HG03520 (cell line): ENCODE data around the gene ARHGAP4.

Source experiments
- ATAC-seq: cut with Tn5 transposase; IDR thresholded peaks from one replicate; pipeline ENCODE4 v1.9.1; 2021; ENCODE audit warnings: mild to moderate bottlenecking, moderate library complexity; ENCODE audit not compliant: unreplicated experiment

Gene ARHGAP4

GRCh38 chrX:153964105-153964504 lies 38.0 kb upstream of the ARHGAP4 start:
- no peak for ATAC-seq

- ATAC-seq = no peak
Measured at GRCh38 chrX:153963546-153963945, 37.5 kb upstream of the ARHGAP4 start.

DNA sequence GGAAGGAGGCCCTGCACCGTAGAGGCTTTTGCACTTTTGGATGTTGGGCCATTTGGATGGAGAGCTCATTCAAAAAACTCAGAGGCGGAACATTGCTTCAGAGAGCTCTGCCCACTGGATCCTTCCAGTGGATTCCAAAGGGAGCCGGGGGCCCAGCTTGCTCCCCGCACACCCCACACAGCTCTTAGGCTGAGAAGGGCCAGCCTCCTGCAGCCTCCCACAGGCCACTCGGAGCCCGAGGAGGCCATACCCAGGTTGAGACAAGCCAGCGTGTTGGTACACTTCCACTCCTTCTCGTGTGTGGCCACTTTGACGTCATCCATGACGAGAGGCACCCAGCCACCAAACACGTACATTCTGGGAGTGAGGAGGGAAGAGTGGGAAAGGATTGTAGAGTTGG lies 35.2 kb upstream of the ARHGAP4 start:
- no peak for ATAC-seq

DNA sequence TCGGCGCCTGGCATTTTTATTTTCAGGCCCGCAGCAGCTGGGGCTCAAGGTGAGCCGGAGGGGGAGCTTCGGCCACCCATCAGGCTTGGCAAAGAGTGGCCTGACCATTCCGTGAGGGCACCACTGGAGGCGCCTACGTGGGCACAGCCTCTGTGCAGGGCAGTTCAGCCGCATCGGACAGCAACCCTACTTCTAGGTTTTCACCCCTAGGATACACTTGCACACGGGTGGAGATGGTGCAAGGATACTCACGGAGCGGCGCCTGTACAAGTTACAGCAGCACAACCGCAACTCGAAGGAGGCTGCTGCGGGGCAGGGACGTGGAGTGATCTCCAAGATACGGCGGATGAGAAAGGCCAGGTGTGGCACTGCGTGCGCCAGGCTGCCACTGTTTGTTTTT lies 34.7 kb upstream of the ARHGAP4 start:
- no peak for ATAC-seq

DNA sequence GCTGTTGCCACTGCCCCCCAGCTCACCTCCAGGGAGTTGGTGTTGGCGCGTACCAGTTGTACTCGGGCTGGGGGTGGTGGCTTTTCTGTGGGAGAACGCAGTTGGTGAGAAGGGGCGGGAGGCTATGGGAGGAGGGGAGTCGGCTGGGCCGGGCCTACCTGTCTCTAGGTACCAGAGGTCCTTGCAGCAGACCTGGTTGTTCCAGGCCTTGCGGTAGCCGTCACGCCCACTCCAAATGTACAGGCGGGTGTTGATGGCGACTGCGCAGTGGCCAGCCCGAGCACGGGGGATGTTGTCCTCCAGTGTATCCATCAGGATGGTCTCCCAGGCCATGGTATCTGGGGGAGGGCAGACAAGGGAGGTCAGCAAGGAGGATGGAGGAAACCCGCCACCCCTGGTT lies 34.0 kb upstream of the ARHGAP4 start:
- ATAC-seq = no peak

DNA sequence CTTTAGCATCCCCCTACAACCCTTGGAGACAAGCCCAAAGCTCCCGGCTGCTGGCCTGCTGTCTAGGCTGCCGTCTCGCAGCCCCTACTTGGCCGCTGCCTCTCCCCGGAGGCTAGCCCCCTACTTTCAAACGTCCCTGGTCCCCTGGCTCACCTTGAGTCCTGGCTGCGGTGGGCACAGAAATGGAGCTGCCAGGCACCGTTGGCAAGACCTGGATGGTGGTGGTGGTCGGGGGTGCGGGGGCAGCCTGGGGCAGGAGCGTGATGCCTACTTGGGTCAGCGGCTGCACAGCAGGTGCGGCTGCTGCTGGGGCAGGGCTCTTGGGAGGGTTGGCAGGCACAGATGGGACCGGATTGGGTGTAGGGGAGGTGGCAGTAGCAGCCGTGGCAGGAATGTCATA lies 33.6 kb upstream of the ARHGAP4 start:
- no peak for ATAC-seq

DNA sequence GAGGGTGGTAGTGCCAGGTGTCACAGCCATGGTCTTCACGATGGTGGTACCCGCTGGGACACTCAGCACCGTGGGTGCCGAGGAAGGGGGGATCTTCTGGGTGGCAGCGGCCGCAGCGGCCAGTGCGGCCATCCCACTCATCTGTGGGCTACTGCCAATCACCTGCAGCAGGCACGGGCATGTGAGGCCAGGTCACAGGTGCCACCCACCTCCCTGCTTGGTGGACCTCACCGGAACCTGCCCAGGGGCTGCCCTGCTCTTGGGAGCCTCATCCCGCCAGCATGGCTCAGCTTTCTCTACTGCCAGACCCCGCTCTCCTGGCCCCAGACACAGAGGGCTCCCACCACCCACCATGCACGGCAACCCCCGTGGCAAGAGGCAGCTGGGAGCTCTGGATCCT lies 32.5 kb upstream of the ARHGAP4 start:
- ATAC-seq = no peak

DNA sequence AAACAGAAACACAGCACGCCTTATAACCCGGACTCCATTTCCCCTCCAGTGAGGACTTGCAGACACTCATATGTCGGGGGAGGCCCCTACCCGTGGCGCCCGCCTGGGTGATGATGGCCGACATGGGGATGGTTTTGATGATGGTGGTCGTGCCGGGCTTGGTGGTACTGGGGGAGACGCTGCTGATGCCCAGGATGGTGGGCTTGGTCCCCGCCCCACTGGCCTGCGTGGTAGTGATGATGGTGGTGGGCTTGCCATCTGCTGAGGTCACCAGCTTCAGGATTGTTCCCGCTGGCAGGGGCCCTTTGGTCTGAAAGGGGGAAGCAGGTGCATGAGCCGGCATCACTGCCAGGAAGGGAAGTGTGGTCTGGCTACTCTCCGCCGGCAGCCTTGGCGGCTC lies 31.2 kb upstream of the ARHGAP4 start:
- ATAC-seq = no peak

GRCh38 chrX:153956044-153956907 lies 30.2 kb upstream of the ARHGAP4 start:
- no peak for ATAC-seq

GRCh38 chrX:153955228-153955732 lies 29.2 kb upstream of the ARHGAP4 start:
- ATAC-seq = no peak

DNA sequence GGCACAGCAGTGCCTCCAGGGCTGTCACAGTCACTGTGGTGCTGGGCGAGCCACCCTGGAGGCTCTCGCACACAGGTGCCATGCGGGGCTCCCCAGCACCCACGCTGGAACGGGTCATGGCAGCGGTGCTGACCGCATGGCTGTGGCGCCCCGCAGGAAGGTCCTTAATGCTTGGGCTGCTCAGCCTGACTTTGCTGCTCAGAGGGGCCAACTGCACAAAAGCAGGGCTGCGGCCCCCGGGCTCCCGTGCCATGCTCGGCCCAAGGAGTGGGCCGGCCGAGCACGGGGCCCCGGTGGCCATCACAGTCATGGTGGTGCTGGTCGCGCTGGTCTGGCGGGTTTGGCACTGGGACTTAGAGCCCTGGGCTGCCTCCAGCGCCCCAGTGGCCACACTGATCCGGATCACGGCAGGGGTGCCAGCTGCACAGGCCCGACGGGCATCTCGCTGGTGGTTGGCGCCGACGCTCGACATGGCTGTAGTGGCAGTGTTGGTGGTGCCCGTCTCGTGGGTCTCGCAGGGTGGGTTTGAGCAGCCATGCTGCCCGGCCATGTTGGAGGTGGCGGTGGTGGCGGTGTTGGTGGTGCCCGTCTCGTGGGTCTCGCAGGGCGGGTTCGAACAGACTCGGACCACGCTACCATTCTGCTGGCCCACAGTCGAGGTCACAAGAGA lies 28.6 kb upstream of the ARHGAP4 start:
- no peak for ATAC-seq

- no peak for ATAC-seq
Measured at GRCh38 chrX:153953892-153954557, 28.0 kb upstream of the ARHGAP4 start.

DNA sequence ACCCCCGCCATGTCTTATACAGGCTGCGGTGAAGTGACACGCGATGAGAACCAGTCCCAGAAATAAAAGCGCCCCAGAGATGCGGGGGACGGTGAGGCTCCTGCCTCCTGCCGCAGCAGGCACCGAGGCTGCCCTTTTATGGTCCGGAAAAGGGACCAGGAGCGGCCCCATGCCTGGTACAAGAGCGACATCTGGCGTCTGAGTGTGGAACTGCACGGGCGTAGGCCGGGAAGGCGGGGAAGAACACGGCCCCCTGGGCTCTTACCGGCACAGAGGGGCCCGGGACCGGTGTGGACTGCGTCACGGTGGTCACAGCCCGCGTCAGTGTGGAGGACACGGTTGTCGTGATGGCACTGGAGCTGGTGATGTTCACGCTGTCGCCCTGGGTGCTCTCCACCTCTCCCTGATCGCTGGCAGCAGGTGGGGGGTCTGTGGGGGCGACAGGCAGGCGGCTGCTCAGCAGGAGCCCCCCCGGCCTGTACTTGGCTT lies 27.3 kb upstream of the ARHGAP4 start:
- ATAC-seq = peak; percentile 45

- no peak for ATAC-seq
Measured at GRCh38 chrX:153952373-153953026, 26.4 kb upstream of the ARHGAP4 start.

DNA sequence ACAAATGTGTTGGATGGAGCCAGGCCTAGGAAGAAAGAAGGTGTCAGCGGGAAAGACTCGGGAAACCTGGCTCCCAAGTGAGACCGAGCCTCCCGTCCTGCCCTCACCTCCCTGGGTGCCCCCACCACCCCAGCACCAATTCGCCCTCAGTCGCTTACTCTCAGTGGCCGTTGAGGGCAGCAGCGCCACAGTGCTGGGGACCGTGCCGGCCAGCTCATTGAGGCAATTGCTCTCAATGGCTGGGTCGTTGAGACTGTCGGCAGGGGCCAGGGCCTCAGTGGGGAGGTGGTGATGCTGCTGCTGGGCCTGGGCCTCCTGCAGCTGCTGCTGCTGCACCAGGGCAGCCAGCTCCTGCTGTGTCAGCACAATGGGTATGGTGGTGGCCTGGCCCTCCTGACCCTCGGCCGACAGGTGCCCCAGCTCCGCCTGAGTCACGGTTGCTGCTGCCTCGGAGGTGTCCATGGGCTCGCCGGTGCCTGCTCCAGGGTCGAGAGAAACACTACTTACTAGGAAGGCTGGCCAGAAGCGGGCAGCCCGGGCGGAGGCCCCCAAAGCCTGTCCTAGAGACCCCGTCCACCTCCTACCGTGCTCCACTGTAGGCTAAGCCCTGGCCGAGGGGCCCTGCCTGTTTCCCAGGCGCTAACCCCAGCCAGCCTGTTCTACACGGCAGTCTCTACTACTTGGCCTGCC lies 25.8 kb upstream of the ARHGAP4 start:
- ATAC-seq = no peak

DNA sequence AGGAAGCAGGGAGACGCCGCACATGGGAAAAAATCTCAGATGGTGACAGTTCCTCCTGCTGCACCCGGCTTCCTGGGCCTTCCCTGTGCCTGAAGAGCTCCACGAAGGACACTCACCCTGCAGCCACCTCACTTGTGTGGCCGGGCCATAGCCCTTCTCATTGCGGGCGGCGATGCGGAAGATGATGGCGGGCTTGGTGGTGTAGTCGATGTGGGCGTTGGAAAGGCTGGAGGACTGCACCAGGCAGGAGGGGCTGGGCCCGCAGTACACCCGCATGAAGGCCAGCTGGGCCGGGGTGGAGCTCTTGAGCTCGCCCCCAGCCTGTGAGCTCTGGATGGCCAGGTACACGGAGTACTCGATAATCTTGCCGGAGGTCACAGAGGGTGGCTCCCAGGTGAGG lies 24.1 kb upstream of the ARHGAP4 start:
- no peak for ATAC-seq

DNA sequence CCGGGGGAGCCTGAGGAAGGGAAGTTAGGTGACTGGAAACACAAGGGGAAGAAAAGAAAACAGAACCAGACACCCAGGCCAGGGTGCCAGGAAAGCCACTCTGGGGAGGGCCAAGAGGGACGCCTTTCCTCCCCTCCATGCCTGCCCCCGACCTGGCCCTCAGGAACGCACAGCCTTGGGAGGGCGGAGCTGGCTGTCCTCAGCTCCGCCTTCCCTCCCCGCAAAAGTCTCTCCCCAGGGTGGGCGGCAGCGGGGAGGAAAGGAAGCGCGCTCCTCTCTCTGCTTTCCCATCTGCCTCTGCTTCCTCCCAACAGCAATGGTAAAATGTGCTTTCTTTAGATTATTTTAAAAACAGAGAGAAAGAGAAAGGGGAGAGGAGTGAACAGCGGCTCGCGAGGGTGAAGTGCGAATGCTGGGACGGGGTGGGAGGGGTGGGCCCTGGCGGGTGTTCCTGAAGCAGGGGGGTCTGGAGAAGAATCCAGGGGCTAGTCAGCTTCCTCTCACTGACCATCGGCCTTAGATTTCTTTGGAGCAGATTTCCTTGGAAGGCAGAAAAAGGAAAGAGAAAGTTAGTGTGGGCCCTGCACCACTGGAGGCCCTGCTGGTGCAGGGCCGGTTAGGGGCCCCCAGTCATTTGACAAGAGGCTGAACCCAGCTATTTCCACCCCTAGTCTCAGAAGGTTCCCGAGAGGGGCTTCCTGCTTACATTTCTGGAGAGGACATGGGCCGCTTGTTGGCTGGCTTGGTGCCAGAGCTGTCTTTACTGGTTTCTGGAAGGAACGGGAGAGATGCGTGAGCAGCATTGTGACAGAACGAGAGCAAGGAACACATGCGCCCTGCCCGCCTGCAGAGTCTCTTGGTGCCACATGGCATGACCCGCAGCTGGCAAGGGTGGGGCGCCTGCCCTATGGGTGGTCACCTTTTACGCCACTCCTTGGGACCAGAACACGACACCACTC lies 23.1 kb upstream of the ARHGAP4 start:
- no peak for ATAC-seq

DNA sequence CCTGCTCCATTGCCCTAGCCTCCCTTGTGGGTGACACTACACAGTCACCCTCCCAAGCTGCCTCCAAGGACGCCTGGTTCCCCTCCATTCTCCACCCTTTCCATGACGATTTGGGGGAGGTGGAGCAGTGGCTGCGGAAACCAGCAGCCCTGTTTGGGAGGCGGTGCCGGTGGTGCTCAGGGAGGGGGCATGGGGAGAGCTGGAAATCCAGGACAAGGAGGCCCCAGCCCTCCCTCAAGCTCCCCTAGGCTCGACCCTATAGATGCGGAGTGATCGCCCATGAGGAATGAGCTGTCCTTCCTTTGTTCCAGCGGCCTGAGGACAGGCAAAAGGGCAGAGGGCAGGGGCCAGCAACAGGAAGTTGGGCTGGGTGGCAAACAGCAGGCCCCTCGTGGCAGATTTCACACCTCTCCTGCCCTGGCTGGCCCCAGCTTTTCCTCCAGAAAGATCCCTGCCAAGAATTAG lies 22.0 kb upstream of the ARHGAP4 start:
- no peak for ATAC-seq
